ENCODE data around the gene NANOS3. TPM values are rescaled to one million over a fixed set of nuclear protein-coding genes. Genes with fewer than 3 reads are reported as not detected.

The NANOS3 gene
- total RNA-seq, 6 donors from 2014 or later, result 1.3 to 5.2 TPM; not detected in 4

- peak; percentile 42 to 57 for ATAC-seq (ENCODE audit: low FRiP score in 2 of 2)
- Histone ChIP-seq H3K4me1 (peaks cover 9 to 19% (median 13%) of the 10 kb centered on the region in 4 donors), H3K9me3 (no peaks in the 10 kb centered on the region), H3K36me3 (peaks cover 0 to 15% (median 11%) of the 10 kb centered on the region in 4 donors), H3K27ac (peak overlapping the region; percentile 54 to 91 (median 74)), H3K4me3 (peak overlapping the region; percentile 61 to 81 (median 70)), H3K27me3 (no peaks in the 10 kb centered on the region)
- DNase-seq, result peak in 1 of 2 donors; percentile 52
- TF ChIP-seq CTCF (IDR thresholded peaks at IDR 0.05) (no peak), POLR2A (IDR thresholded peaks at IDR 0.05) (no peak), POLR2AphosphoS5 (IDR thresholded peaks at IDR 0.05) (no peak), EP300 (IDR thresholded peaks at IDR 0.05) (no peak)
- 0 to 4% methylated on average over 3 to 4 of the region's 13 CpGs for WGBS, 2 donors
Measured at GRCh38 chr19:13906521-13906904, 29.6 kb downstream of the NANOS3 start.

- Histone ChIP-seq H3K4me3 (peak overlapping the region in 3 of 4 donors; percentile 61 to 81 (median 78)), H3K4me1 (peaks cover 9 to 19% (median 13%) of the 10 kb centered on the region in 4 donors), H3K27ac (peak overlapping the region in 2 of 4 donors; percentile 73 to 91), H3K9me3 (no peaks in the 10 kb centered on the region), H3K36me3 (peaks cover 0 to 16% (median 12%) of the 10 kb centered on the region in 4 donors), H3K27me3 (no peaks in the 10 kb centered on the region)
- TF ChIP-seq POLR2A (IDR thresholded peaks at IDR 0.05), result no peak
- TF ChIP-seq EP300 (IDR thresholded peaks at IDR 0.05), result no peak
- TF ChIP-seq CTCF (IDR thresholded peaks at IDR 0.05), result no peak
- no peak for TF ChIP-seq POLR2AphosphoS5 (IDR thresholded peaks at IDR 0.05)
- 92 to 95% methylated on average over 5 of the region's 5 CpGs for WGBS, 2 donors
- no peak for ATAC-seq (ENCODE audit: low FRiP score in 2 of 2)
- no peak for DNase-seq
Measured at GRCh38 chr19:13906910-13907309, 30.0 kb downstream of the NANOS3 start.

GRCh38 chr19:13908674-13909073, 31.7 kb downstream of the NANOS3 start:
- Histone ChIP-seq H3K27ac (no peak overlapping the region), H3K9me3 (no peaks in the 10 kb centered on the region), H3K36me3 (peaks cover 4 to 34% (median 30%) of the 10 kb centered on the region in 4 donors), H3K4me3 (no peak overlapping the region), H3K27me3 (no peaks in the 10 kb centered on the region), H3K4me1 (peaks cover 9 to 19% (median 13%) of the 10 kb centered on the region in 4 donors)
- ATAC-seq (ENCODE audit: low FRiP score in 2 of 2), result no peak
- 92 to 93% methylated on average over 8 of the region's 8 CpGs for WGBS, 2 donors
- no peak for DNase-seq
- TF ChIP-seq POLR2AphosphoS5 (IDR thresholded peaks at IDR 0.05) (no peak), POLR2A (IDR thresholded peaks at IDR 0.05) (no peak), EP300 (IDR thresholded peaks at IDR 0.05) (no peak), CTCF (IDR thresholded peaks at IDR 0.05) (no peak)

- H3K4me3 ChIP-seq, result no peak overlapping the region
- no peak for DNase-seq
- H3K9me3 ChIP-seq, result no peaks in the 10 kb centered on the region
- TF ChIP-seq POLR2A (IDR thresholded peaks at IDR 0.05) (no peak), EP300 (IDR thresholded peaks at IDR 0.05) (no peak), CTCF (IDR thresholded peaks at IDR 0.05) (no peak), POLR2AphosphoS5 (IDR thresholded peaks at IDR 0.05) (no peak)
- WGBS, 2 donors, result 100% methylated on average over 2 of the region's 2 CpGs; no CpG with 5 or more reads in 1 of the 2 donors
- no peak for ATAC-seq (ENCODE audit: low FRiP score in 2 of 2)
- H3K27me3 ChIP-seq, result no peaks in the 10 kb centered on the region
- peaks cover 9 to 19% (median 13%) of the 10 kb centered on the region in 4 donors for H3K4me1 ChIP-seq
- H3K36me3 ChIP-seq, result peaks cover 9 to 42% (median 35%) of the 10 kb centered on the region in 4 donors
- no peak overlapping the region for H3K27ac ChIP-seq
Measured at GRCh38 chr19:13909430-13909829, 32.5 kb downstream of the NANOS3 start.

DNA sequence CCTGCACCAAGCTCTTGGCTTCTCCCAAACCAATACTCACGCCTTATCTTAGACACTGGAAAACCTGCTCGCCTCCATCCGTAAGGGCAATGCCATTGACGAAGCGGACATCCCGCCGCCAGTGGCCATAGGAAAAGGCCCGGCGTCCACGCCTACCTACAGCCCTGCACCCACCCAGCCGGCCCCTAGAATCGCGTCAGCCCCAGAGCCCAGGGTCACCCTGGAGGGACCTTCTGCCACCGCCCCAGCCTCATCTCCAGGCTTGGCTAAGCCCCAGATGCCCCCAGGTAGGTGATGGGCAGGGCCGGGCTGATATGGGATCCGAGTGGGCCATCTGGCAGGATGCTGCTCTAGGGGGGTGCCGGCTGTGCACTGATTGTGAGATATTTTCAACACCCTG, 36.4 kb downstream of the NANOS3 start:
- DNase-seq, result peak in 1 of 2 donors; percentile 48
- H3K9me3 ChIP-seq, result no peaks in the 10 kb centered on the region
- H3K4me1 ChIP-seq, result peaks cover 0 to 12% (median 7%) of the 10 kb centered on the region in 4 donors
- WGBS, 2 donors, result 96 to 98% methylated on average over 11 to 14 of the region's 17 CpGs
- peaks cover 16 to 74% (median 57%) of the 10 kb centered on the region in 4 donors for H3K36me3 ChIP-seq
- H3K4me3 ChIP-seq, result no peak overlapping the region
- ATAC-seq (ENCODE audit: low FRiP score in 2 of 2), result peak in 1 of 2 donors; percentile 23
- H3K27ac ChIP-seq, result no peak overlapping the region
- no peaks in the 10 kb centered on the region for H3K27me3 ChIP-seq
- TF ChIP-seq EP300 (IDR thresholded peaks at IDR 0.05) (no peak), CTCF (IDR thresholded peaks at IDR 0.05) (no peak), POLR2AphosphoS5 (IDR thresholded peaks at IDR 0.05) (no peak), POLR2A (IDR thresholded peaks at IDR 0.05) (no peak)

Measured in upper lobe of left lung (tissue), 6 donors.